GM12892 (cell line): ENCODE measurements around the gene HNRNPR.

Source experiments
- POLR2A ChIP-seq: IDR thresholded peaks from 2 replicates; pipeline ENCODE4 v1.6.1; 2011; ENCODE audit warnings: low read depth, low read length, control low read depth
- POLR2AphosphoS5 ChIP-seq: IDR thresholded peaks from 2 replicates; pipeline ENCODE4 v1.6.1; 2011; ENCODE audit warnings: low read depth, low read length, control low read depth
- TAF1 ChIP-seq: IDR thresholded peaks from 2 replicates; pipeline ENCODE4 v1.6.1; 2011; ENCODE audit warnings: low read depth, mild to moderate bottlenecking, control low read depth, low read length, borderline replicate concordance

DNA sequence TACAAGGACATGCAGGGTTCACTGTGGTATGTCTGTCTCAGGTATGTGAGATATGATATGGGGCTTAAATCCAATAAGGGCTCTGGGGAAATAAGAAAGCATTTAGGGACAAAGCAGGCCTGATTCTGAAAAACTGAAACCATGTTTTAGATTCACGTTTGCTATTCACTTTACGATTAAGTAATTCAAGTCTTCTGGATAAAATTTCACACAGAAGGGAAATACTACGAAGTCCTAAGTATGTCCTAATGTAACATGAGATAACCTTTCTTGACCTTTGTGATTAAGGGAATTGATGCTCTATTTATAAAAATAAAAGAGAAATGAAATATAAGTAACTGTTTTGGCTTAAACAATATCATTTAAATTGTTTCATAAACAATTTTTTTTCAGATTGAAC, 55.4 kb downstream of the HNRNPR start:
- no peak for TF ChIP-seq POLR2A
- TF ChIP-seq POLR2AphosphoS5, result no peak
- TF ChIP-seq TAF1, result no peak
